AG09319 (cell line): ENCODE data around the gene PTPA.

ENCODE experiments used
- DNase-seq: peaks from one replicate; pipeline ENCODE4 v3.0.0-alpha.2; 2010; ENCODE audit warnings: low read depth; ENCODE audit errors: extremely low read depth
- CTCF ChIP-seq: IDR thresholded peaks from 2 replicates; pipeline ENCODE4 v1.5.1; 2011; ENCODE audit warnings: low read depth, mild to moderate bottlenecking, inconsistent platforms, low read length, moderate library complexity

PTPA gene

GRCh38 chr9:129139233-129139992 is 28.2 kb downstream of the PTPA start:
- peak; percentile 77 for TF ChIP-seq CTCF
- DNase-seq: peak; percentile 78

- no peak for TF ChIP-seq CTCF
- peak; percentile 100 for DNase-seq
Measured at GRCh38 chr9:129139993-129140396, 28.8 kb downstream of the PTPA start.

GRCh38 chr9:129140397-129141065 is 29.3 kb downstream of the PTPA start:
- TF ChIP-seq CTCF: no peak

GRCh38 chr9:129141066-129142041 is 30.1 kb downstream of the PTPA start:
- TF ChIP-seq CTCF: no peak
- peak; percentile 78 for DNase-seq

More at GRCh38 chr9:129140397-129141065, 29.3 kb downstream of the PTPA start:
- no peak for DNase-seq

GRCh38 chr9:129142138-129142935 is 31.1 kb downstream of the PTPA start:
- no peak for DNase-seq
- no peak for TF ChIP-seq CTCF

DNA sequence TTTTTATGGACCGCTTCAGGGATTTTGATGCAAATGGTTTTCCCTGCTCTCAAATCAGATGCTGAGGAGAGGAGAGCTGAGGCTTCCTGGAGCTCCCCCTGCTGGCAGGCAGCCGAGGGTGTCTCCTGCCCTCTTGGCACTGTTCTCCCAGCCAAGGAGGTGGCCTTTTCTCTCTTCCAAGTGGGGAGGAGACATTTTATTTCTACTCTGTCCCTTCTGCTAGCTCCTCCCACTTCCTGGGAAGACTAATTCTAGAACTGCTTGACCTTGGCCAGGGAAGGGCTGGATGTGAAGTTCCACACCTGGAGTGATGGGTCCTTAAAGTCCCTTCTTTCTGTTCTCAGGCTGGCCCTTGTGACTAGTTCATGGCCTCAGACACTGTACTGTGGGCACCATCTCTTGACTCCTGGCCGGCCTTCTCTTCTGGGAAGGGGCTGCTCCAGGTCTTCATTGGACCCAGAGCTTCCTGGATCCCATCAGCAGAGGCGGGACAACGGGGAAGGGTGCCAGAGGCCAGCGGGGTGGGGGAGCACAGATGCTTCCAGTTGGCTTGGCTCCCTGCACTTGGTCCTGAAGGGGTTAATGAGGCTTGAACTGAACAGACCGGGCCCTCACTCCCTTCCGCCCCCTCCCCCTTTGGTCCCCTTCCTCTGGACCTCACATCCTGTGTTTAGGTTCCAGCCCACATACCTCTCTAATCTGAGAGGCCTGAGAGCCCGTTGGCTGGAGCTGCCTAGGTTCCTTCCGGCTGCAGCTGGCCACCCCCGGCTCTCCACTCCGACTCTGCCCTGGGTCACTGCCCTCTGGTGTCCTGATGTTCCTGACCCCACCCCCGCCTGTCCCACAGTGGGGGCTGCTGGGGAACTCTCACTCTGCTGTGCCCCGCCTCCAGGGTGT is 32.1 kb downstream of the PTPA start:
- no peak for DNase-seq

More for the DNA sequence above, 32.1 kb downstream of the PTPA start:
- peak; percentile 98 for TF ChIP-seq CTCF
